ENCODE data around the gene INPP4B.

The INPP4B gene

GRCh38 chr4:142743121-142743825, 102.8 kb downstream of the INPP4B start:
- DNase-seq (ENCODE audit: extremely low read depth in 1 of 2, low read depth in 1 of 2) = no peak

DNA sequence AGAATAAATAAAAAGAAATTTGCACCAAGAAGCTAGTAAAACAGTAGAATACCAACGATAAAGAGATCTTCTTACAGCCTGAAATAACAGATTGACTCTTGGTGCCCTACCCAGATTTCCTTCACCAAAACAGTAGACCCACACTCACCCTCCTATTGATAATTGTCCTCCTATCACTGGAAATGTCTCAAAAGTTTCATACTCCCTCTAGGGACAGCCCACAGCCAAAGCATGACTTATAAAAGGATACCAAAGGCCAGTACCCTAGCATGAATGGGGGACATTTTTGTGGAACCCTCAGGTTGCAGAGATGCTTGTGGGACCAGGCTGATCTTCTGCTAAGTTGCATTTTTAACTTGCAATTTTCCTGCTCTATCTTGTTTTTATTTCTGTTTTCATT, 104.1 kb downstream of the INPP4B start:
- DNase-seq (ENCODE audit: extremely low read depth in 1 of 2, low read depth in 1 of 2) = no peak

DNA sequence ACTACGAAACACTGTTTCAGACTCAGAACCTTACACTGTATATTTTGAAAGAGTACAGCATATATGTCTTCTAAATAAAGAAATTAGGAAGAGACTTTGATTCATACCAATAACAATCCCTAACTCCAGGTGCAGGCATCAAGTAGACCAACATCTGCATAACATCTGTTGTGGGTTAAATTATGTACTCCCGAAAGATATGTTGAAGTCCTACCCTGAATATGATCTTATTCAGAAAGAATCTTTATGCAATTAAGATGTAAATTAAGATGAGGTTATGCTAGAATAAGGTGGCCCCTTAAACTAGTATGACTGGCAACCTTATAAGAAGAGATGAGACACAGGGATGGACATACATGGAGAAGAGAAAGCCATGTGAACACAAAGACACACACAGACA, 117.9 kb downstream of the INPP4B start:
- DNase-seq (ENCODE audit: extremely low read depth in 1 of 2, low read depth in 1 of 2) = no peak

GRCh38 chr4:142727149-142727548, 119.0 kb downstream of the INPP4B start:
- no peak for DNase-seq (ENCODE audit: extremely low read depth in 1 of 2, low read depth in 1 of 2)

GRCh38 chr4:142725886-142726285, 120.2 kb downstream of the INPP4B start:
- DNase-seq (ENCODE audit: extremely low read depth in 1 of 2, low read depth in 1 of 2) = no peak

- no peak for DNase-seq (ENCODE audit: extremely low read depth in 1 of 2, low read depth in 1 of 2)
Observed at GRCh38 chr4:142721187-142721586, 124.9 kb downstream of the INPP4B start.

DNA sequence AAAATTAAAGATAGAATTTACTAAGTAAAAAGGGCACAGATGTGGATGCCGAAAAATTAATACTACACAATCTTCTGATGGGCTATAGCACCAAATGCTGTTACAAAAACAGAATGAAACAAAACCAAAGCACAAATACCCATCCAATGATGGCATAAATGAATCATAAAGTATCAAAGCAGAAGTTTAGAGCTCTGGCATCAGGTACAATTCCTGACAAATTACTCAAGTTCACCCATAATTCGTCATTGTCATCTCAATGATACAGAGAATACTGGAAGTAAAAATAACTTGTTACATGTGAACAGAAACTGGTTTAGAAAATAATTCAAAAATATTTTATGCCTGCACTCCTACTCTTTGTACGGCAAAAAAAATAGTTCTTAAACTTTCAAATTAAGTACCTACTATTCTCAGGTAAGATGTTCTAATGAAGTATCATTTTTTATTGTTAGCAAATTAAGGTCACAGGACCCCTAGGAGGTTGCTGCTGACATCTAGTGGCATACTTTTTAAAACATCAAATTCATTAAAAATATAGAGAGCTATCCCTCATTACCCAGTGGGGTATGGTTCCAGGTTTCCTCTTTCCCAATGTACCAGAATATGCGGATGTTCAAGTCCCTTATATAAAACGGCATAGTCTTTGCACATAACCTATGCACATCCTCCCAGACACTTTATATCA, 126.1 kb downstream of the INPP4B start:
- DNase-seq (ENCODE audit: extremely low read depth in 1 of 2, low read depth in 1 of 2) = no peak

DNA sequence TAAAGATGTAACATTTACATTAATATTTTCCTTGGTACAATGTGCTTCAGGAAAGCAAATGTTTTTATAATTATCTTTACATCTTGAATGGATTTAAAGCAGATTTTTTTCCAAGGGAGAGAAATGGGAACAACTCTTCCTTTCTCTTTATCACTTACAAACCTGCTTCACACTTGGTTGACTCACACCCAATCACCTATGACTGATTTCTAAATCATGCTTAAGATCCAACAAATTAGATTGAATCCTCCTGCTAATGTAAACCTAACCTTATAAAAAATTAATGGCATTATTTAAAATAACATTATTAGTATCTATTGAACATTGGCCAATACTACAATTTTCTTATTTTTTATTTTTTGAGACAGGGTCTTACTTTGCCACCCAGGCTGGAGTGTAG, 127.1 kb downstream of the INPP4B start:
- no peak for DNase-seq (ENCODE audit: extremely low read depth in 1 of 2, low read depth in 1 of 2)

DNA sequence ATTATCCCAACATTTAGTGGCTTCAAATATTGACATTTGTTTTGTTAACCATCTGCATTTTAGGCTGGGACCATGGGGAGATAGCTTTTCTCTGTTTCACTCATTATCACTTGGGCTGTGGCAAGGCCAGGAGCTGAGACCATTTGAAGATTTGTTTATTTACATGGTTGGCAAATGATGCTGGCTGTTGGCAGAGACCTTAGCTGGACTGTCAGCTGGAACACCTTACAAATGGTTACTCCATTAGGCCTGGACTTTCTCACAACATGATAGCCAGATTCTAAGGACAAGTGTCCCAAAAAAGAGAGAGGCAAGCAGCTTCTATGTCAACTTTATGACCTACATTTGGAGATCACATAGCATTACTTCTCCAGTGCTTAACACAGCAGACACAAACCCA, 130.4 kb downstream of the INPP4B start:
- DNase-seq (ENCODE audit: extremely low read depth in 1 of 2, low read depth in 1 of 2) = no peak

DNA sequence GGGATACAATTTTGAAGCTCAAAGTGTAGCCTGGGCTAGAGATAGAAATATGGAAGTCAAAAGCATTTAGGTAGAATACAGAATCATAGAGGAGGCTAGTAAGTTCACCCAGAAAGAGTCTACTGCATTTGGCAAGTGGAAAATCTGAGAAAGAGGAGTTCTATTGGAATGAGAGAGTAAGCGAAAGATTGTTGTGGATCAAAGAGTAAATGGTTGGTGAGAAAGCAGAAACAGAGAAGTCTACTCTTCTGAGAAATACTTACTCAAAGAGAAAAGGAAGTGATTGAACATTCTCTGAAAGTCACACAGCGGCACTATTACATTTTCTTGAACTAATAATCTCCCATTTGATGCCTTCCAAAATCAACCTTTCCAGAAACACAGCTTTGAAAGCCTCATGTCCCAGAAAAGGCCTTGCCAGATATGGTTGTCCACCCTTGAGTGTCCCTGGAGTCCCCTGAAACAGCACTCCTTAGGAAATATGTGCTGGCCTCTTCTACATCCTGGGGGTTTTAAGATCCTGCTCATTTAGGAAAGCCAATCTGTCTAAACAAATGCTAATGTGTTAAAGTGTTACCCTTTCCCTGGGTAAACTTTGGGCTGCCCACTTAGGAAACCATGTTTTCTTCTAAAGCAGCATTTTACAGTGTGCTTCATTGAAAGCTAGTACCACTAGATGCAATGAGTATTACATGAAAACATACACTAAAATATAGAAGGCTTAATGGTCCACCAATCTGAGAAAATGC, 132.6 kb downstream of the INPP4B start:
- DNase-seq (ENCODE audit: extremely low read depth in 1 of 2, low read depth in 1 of 2) = no peak

DNA sequence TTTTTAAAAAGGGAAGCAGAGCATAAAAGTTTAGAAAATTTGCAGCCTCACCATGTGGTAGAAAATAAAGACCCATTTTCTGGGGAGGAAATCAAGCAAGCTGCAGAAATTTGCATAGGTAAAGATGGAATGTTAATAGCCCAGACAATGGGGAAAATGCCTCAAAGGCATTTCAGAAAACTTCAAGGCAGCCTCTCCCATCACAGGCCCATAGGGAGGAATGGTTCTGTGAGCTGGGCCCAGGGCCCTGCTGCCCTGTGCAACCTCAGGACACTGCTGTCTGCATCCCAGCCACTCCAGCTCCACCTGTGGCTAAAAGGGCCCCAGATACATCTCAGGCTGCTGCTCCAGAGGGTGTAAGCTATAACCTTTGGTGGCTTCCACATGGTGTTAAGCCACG, 137.9 kb downstream of the INPP4B start:
- DNase-seq (ENCODE audit: extremely low read depth in 1 of 2, low read depth in 1 of 2) = no peak

DNA sequence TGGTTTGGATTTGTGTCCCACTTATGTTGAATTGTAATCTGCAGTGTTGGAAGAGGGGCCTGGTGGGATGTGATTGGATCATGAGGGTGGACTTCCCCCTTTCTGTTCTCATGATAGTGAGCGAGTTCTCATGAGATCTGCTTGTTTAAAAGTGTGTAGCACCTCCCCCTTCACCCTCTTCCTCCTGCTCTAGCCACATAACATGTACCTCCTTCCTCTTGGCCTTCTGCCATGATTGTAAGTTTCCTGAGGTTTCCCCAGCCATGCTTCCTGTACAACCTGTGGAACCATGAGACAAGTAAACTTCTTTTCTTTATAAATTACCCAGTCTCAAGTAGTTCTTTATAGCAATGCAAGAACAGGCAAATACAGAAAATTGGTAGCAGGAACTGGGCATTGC, 138.7 kb downstream of the INPP4B start:
- DNase-seq (ENCODE audit: extremely low read depth in 1 of 2, low read depth in 1 of 2) = no peak

DNA sequence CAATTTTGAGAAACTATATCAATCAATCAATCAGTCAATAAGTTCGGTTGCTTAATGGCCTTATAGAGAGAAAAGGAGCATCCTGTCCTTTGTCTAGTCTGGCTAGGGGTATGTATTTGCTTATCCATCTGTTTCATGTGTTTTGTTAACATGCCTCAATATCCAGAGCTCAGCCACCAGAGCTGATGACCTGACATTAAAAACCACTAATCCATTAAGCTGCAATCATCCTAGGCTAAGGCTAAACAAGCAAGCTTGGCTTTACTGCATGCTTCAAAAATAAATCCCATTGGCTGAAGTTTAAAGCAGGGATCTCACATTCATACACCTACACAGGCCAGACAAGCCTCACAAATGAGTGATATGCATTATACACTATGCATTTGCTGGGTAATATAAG, 139.7 kb downstream of the INPP4B start:
- DNase-seq (ENCODE audit: extremely low read depth in 1 of 2, low read depth in 1 of 2) = no peak

- DNase-seq (ENCODE audit: extremely low read depth in 1 of 2, low read depth in 1 of 2) = no peak
Observed at GRCh38 chr4:142705820-142706219, 140.3 kb downstream of the INPP4B start.

DNA sequence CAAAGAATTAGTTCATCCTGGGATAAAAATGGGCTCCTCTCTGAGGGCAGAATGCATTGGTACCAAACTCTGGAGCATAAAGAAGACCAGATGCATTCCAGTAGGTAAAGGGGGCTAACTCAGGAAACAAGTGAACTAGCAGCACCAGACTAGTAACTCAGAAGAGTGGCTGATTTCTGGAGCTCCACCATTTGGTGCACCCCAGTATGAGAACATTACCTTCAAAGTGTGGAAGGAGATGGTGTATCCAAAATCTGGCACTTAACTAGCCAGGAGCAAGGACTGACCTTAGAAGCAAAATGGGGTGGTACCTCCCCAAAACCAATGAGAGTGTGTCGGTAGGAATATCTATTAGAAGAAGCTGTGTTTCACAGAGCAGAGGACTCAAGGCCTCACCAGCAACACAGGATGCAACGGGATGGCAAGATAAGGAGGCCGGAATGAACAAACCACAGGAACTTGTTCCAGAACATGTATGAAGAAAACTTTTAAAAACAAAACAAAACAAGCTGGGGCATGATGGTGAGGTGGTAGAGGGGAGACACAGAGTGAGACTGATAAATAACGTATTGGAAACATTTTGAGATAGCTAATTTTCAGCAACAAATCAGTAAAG, 142.3 kb downstream of the INPP4B start:
- DNase-seq (ENCODE audit: extremely low read depth in 1 of 2, low read depth in 1 of 2) = no peak

GRCh38 chr4:142701017-142701416, 145.1 kb downstream of the INPP4B start:
- DNase-seq (ENCODE audit: extremely low read depth in 1 of 2, low read depth in 1 of 2) = no peak

DNA sequence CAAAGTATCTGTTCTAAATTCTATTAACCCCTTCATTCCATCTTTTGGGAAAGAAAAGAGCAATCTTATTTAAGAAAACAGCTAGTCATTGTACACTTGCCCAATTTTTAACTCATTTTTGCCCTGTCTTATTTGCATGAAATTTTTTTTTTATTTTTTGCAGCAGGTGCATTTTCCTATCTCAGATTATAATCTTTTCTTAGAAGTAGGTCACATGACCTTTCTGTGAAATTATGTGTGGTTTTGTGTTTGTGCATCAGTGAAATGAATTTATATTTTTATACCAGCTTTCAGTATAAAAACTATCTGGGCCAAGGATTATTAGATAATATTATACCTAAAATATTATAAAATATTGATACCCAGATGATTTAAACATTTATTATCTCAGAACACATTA, 145.6 kb downstream of the INPP4B start:
- DNase-seq (ENCODE audit: extremely low read depth in 1 of 2, low read depth in 1 of 2) = no peak

GRCh38 chr4:142698552-142698951, 147.5 kb downstream of the INPP4B start:
- no peak for DNase-seq (ENCODE audit: extremely low read depth in 1 of 2, low read depth in 1 of 2)

DNA sequence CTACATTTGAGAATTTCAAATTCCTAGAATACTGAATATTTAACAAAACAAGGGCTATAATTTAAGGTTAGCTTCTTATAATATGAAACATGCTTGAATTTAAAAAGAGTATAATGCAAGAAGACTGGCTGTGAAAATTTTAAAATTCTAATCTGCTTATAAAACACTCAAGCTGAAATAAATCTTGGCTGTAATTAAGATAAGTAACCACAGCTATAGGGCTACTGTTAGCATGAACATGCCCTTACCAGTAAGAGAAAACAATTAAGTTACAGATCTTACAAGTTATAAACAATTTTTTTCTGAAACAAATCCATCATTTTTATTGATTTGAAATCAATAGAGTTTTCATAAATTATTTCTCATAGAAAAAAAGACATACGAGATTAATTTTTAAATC, 148.2 kb downstream of the INPP4B start:
- no peak for DNase-seq (ENCODE audit: extremely low read depth in 1 of 2, low read depth in 1 of 2)

- DNase-seq (ENCODE audit: extremely low read depth in 1 of 2, low read depth in 1 of 2) = no peak
Observed at GRCh38 chr4:142697320-142697719, 148.8 kb downstream of the INPP4B start.

DNA sequence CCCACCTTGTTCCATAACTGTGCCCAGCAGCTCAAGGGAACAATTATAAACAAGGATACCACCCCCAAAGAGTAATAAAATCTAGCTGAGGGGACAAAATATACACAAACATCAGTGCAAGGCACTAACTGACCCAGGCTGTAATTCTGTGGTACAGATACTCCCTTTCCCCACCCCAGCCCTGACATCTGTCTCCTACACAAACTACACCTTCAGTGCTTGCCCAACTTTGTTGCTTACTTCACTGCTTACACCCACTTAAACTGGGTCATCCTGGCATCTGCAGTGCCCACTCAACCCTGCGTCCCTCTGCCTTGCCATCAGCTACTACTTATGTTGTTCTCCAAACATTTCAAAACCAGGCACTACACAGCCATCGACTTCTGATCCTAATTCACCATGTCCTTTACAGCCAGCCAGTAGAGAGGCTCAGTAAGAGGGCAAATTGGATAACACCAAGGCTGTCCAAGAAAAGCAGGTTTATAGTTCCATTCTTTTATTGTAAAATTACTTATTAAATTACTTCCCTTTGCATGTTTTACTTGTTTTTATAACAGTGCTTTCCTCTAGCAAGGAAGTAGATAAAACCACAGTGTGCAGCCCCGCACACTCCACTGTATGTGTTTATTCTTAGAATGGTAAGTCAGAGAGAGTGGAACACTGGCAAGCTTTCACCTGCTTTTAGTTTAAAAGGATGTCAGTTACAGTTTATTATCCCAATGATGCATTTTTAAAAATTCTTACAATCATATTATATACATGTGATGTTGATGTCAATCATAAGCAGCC, 149.6 kb downstream of the INPP4B start:
- DNase-seq (ENCODE audit: extremely low read depth in 1 of 2, low read depth in 1 of 2) = no peak
